Liver (tissue), 9 donors: Measurements from ENCODE around the gene TOM1L2. TPM values are rescaled to one million over a fixed set of nuclear protein-coding genes. Genes with fewer than 3 reads are reported as not detected.

Experiments
- DNase-seq: peaks from one replicate; pipeline ENCODE4 v3.0.0-alpha.2; 2017; ENCODE audit warnings: low spot score
- H3K27ac ChIP-seq, 2 donors: one replicate each; pipeline ENCODE4 v1.7.0; 2013; ENCODE audit warnings: inconsistent platforms in 2 of 2, low read length in 2 of 2, control low read depth in 1 of 2, low read depth in 1 of 2, mild to moderate bottlenecking in 1 of 2
- H3K27me3 ChIP-seq, 4 donors: one replicate each; pipeline versions ENCODE4 v1.6.1 to v1.7.0; 2013; ENCODE audit warnings: low read length in 3 of 4, inconsistent platforms in 1 of 4, mild to moderate bottlenecking in 1 of 4, moderate library complexity in 1 of 4; ENCODE audit not compliant: control insufficient read depth in 4 of 4, insufficient read depth in 4 of 4
- H3K36me3 ChIP-seq, 4 donors: one replicate each; pipeline versions ENCODE4 v1.6.1 to v1.7.0; 2013; ENCODE audit warnings: low read length in 3 of 4, mild to moderate bottlenecking in 3 of 4, low read depth in 1 of 4, moderate library complexity in 1 of 4; ENCODE audit not compliant: control insufficient read depth in 4 of 4, insufficient read depth in 3 of 4
- H3K4me1 ChIP-seq, 4 donors: one replicate each; pipeline versions ENCODE4 v1.6.1 to v1.7.0; 2013; ENCODE audit warnings: low read length in 3 of 4, mild to moderate bottlenecking in 3 of 4, moderate library complexity in 1 of 4; ENCODE audit not compliant: control insufficient read depth in 4 of 4, insufficient read depth in 4 of 4
- H3K4me3 ChIP-seq, 3 donors: one replicate each; pipeline versions ENCODE4 v1.6.1 to v1.7.0; 2013; ENCODE audit warnings: low read length in 3 of 3, control low read depth in 1 of 3, low read depth in 1 of 3, mild to moderate bottlenecking in 1 of 3
- H3K9ac ChIP-seq, 2 donors: one replicate each; pipeline ENCODE4 v1.7.0; 2013; ENCODE audit warnings: low read length in 2 of 2, mild to moderate bottlenecking in 2 of 2, moderate library complexity in 2 of 2, control low read depth in 1 of 2, low read depth in 1 of 2
- H3K9me3 ChIP-seq, 4 donors: one replicate each; pipeline versions ENCODE4 v1.6.1 to v1.7.0; 2013; ENCODE audit warnings: low read length in 3 of 4; ENCODE audit not compliant: control insufficient read depth in 4 of 4
- CTCF ChIP-seq: fragments of 150-350 bp; IDR thresholded peaks from 2 replicates; pipeline ENCODE4 v1.5.1; 2017; ENCODE audit warnings: improper control_type of control experiment, low read depth, low read length; ENCODE audit not compliant: missing input control
- EGR1 ChIP-seq, 2 donors: IDR thresholded peaks; 2 replicates each; pipeline ENCODE4 v1.6.1; 2016 to 2018; ENCODE audit warnings: antibody characterized with exemption in 2 of 2, low read depth in 2 of 2
- FOXA1 ChIP-seq: IDR thresholded peaks from 2 replicates; pipeline ENCODE4 v1.6.1; 2016; ENCODE audit warnings: antibody characterized with exemption
- FOXA2 ChIP-seq: IDR thresholded peaks from 2 replicates; pipeline ENCODE4 v1.6.1; 2016; ENCODE audit warnings: antibody characterized with exemption
- GABPA ChIP-seq, 2 donors: IDR thresholded peaks in 1 of 2; conservative IDR thresholded peaks in 1 of 2; 2 replicates each; pipeline ENCODE4 v1.6.1; 2016; ENCODE audit warnings: antibody characterized with exemption in 2 of 2, mild to moderate bottlenecking in 1 of 2, moderate library complexity in 1 of 2
- HNF4A ChIP-seq, 2 donors: conservative IDR thresholded peaks; 2 replicates each; pipeline ENCODE4 v1.6.1; 2016; ENCODE audit warnings: antibody characterized with exemption in 2 of 2, mild to moderate bottlenecking in 2 of 2
- HNF4G ChIP-seq: IDR thresholded peaks from 2 replicates; pipeline ENCODE4 v1.6.1; 2016; ENCODE audit warnings: antibody characterized with exemption
- JUND ChIP-seq, 2 donors: IDR thresholded peaks; 2 replicates each; pipeline ENCODE4 v1.6.1; 2016; ENCODE audit warnings: antibody characterized with exemption in 2 of 2
- MAX ChIP-seq: IDR thresholded peaks from 2 replicates; pipeline ENCODE4 v1.6.1; 2016; ENCODE audit warnings: antibody characterized with exemption
- NR2F2 ChIP-seq: IDR thresholded peaks from 2 replicates; pipeline ENCODE4 v1.6.1; 2016; ENCODE audit warnings: antibody characterized with exemption
- RAD21 ChIP-seq, 2 donors: IDR thresholded peaks; 2 replicates each; pipeline ENCODE4 v1.6.1; 2016; ENCODE audit warnings: antibody characterized with exemption in 2 of 2, mild to moderate bottlenecking in 2 of 2
- RXRA ChIP-seq, 2 donors: IDR thresholded peaks; 2 replicates each; pipeline ENCODE4 v1.6.1; 2017 to 2018; ENCODE audit warnings: antibody characterized with exemption in 2 of 2, mild to moderate bottlenecking in 1 of 2
- SP1 ChIP-seq: IDR thresholded peaks from 2 replicates; pipeline ENCODE4 v1.6.1; 2018; ENCODE audit warnings: antibody characterized with exemption, mild to moderate bottlenecking
- TAF1 ChIP-seq: conservative IDR thresholded peaks from 2 replicates; pipeline ENCODE4 v1.6.1; 2016; ENCODE audit warnings: antibody characterized with exemption, mild to moderate bottlenecking
- YY1 ChIP-seq: IDR thresholded peaks from 2 replicates; pipeline ENCODE4 v1.6.1; 2016; ENCODE audit warnings: antibody characterized with exemption, mild to moderate bottlenecking
- ZBTB33 ChIP-seq: IDR thresholded peaks from 2 replicates; pipeline ENCODE4 v1.6.1; 2016; ENCODE audit warnings: antibody characterized with exemption
- WGBS: extraction: QIAGEN DNeasy Blood & Tissue Kit; methylation state at CpG from one replicate; pipeline ENCODE4 v1.1.7; 2013; 5-methylcytosine and 5-hydroxymethylcytosine counted together
- polyA plus RNA-seq, 2 donors: library from polyadenylated mRNA; stranded (reverse) in 1 of 2; unstranded in 1 of 2; fragments of 200-250 nt in 1 of 2; fragments of >200 nt in 1 of 2; fragmentation: Nextera tagmentation in 1 of 2; extraction: Ambion mirVana in 1 of 2; gene quantifications; one replicate each; pipeline versions ENCODE4 v1.2.1 to v1.2.3, GENCODE V29; 2013 to 2015
- total RNA-seq, 2 donors: library from RNA; depleted of rRNA; stranded (reverse); fragments of >200 nt; gene quantifications; one replicate each; pipeline ENCODE4 v1.2.3, GENCODE V29; 2014
- TF ChIP-seq, protein P1 (sequence below): IDR thresholded peaks from 2 replicates; pipeline ENCODE4 v1.6.1; 2016; ENCODE audit warnings: antibody characterized with exemption
- TF ChIP-seq, protein P2 (sequence below): IDR thresholded peaks from 2 replicates; pipeline ENCODE4 v1.6.1; 2016; ENCODE audit warnings: antibody characterized with exemption, mild to moderate bottlenecking
- donor health status: healthy.
- donor health status: healthy.
- donor health status: healthy.
- donor health status: healthy.
- donor health status: healthy.

The TOM1L2 gene
- total and polyA plus RNA-seq, 4 donors, result 5.0 to 24.0 (median 9.3) TPM

DNA sequence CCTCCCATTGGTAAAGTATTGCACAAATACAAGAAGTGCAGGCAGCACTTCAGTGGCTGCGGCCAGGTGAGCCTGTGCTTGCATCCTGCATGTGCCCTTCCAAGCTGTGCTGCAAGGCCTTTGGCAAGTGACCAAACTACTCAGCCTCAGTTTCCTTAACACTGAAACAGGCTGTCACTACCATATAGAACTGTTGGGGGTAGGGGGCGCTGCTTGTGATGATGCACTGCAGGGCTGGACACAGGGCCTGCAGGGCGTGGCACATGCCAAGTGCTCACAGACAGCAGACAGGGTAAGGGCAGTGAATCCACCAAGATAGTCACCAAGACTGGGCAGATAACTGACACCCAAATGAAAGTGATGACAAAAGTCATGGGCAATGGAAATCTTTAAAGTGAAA lies 69.8 kb downstream of the TOM1L2 start (continued):
- TF ChIP-seq TAF1 (no peak), RAD21 (IDR thresholded peaks at IDR 0.05) (no peak), CTCF (no peak), RXRA (IDR thresholded peaks at IDR 0.05) (no peak)
- TF ChIP-seq, protein P1, sequence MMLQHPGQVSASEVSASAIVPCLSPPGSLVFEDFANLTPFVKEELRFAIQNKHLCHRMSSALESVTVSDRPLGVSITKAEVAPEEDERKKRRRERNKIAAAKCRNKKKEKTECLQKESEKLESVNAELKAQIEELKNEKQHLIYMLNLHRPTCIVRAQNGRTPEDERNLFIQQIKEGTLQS, result no peak

- WGBS, result 11% methylated on average over 7 of the region's 7 CpGs
- H3K4me3 ChIP-seq, result no peak overlapping the region
- H3K27ac ChIP-seq, result peak overlapping the region; percentile 39 to 47
- H3K36me3 ChIP-seq, result peaks cover 0 to 3% (median 0%) of the 10 kb centered on the region in 4 donors
- peak; percentile 47 for DNase-seq
- no peaks in the 10 kb centered on the region for H3K27me3 ChIP-seq
- TF ChIP-seq FOXA2 (peak; percentile 44), JUND (IDR thresholded peaks at IDR 0.05) (peak; percentile 72 to 88), HNF4A (conservative IDR thresholded peaks at IDR 0.05) (peak; percentile 97 to 98), NR2F2 (peak; percentile 97), TAF1 (peak; percentile 24), SP1 (peak; percentile 95), FOXA1 (peak; percentile 47), MAX (peak; percentile 99), RAD21 (IDR thresholded peaks at IDR 0.05) (peak; percentile 58 to 68), ZBTB33 (peak; percentile 95), GABPA (IDR thresholded peaks at IDR 0.05 in 1 of 2, conservative IDR thresholded peaks at IDR 0.05 in 1 of 2) (peak in 1 of 2 donors; percentile 64), RXRA (IDR thresholded peaks at IDR 0.05) (peak; percentile 95 to 98), HNF4G (peak; percentile 91), YY1 (peak; percentile 97), EGR1 (IDR thresholded peaks at IDR 0.05; ENCODE audit: low read depth in 2 of 2) (peak; percentile 72 to 88), CTCF (no peak)
- TF ChIP-seq, protein P2, sequence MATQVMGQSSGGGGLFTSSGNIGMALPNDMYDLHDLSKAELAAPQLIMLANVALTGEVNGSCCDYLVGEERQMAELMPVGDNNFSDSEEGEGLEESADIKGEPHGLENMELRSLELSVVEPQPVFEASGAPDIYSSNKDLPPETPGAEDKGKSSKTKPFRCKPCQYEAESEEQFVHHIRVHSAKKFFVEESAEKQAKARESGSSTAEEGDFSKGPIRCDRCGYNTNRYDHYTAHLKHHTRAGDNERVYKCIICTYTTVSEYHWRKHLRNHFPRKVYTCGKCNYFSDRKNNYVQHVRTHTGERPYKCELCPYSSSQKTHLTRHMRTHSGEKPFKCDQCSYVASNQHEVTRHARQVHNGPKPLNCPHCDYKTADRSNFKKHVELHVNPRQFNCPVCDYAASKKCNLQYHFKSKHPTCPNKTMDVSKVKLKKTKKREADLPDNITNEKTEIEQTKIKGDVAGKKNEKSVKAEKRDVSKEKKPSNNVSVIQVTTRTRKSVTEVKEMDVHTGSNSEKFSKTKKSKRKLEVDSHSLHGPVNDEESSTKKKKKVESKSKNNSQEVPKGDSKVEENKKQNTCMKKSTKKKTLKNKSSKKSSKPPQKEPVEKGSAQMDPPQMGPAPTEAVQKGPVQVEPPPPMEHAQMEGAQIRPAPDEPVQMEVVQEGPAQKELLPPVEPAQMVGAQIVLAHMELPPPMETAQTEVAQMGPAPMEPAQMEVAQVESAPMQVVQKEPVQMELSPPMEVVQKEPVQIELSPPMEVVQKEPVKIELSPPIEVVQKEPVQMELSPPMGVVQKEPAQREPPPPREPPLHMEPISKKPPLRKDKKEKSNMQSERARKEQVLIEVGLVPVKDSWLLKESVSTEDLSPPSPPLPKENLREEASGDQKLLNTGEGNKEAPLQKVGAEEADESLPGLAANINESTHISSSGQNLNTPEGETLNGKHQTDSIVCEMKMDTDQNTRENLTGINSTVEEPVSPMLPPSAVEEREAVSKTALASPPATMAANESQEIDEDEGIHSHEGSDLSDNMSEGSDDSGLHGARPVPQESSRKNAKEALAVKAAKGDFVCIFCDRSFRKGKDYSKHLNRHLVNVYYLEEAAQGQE, result peak; percentile 93
- TF ChIP-seq, protein P1, result peak; percentile 98
- H3K9me3 ChIP-seq, result no peaks in the 10 kb centered on the region
- H3K4me1 ChIP-seq, result peaks cover 13 to 43% (median 26%) of the 10 kb centered on the region in 4 donors
- no peak overlapping the region for H3K9ac ChIP-seq
These were observed 71.3 kb downstream of the TOM1L2 start for GRCh38 chr17:17900615-17901520.
